OCI-LY7 (cell line): ENCODE measurements around the gene CORO7. TPM values are rescaled to one million over a fixed set of nuclear protein-coding genes. Genes with fewer than 3 reads are reported as not detected.
"Not testable (repeated sequence)": the region's sequence is repeated elsewhere in the genome, so short reads cannot be mapped to it uniquely, and the experiment has no call there.

ENCODE experiments used
- BruUV-seq: library from RNA; stranded (reverse); fragments of 400-500 nt; replicated peaks from 2 replicates; lab custom pipeline; 2021; lab: Mats Ljungman, UMichigan
- CTCF ChIA-PET: fragments of 300-600 bp; sonication (Branson Sonifier 250); formaldehyde crosslinking; loops from one replicate; lab custom pipeline; 2022; ENCODE audit warnings: antibody characterized with exemption; ENCODE audit not compliant: unreplicated experiment; lab: Charles Lee
- POLR2A ChIA-PET: fragments of 300-600 bp; sonication (Branson Sonifier 250); formaldehyde crosslinking; loops from one replicate; lab custom pipeline; 2022; ENCODE audit warnings: antibody characterized with exemption; lab: Charles Lee
- DNase-seq: peaks from one replicate; pipeline ENCODE4 v3.0.0-alpha.2; 2015; ENCODE audit warnings: low spot score
- H2AFZ ChIP-seq: fragments of 200-600 bp; sonication (generic), shearing (Covaris generic); 2 replicates; pipeline ENCODE4 v1.6.1; 2014; ENCODE audit warnings: mild to moderate bottlenecking, antibody characterized with exemption, low read length, moderate library complexity
- H3K27ac ChIP-seq: fragments of 200-600 bp; sonication (generic); 2 replicates; pipeline ENCODE4 v1.5.1; 2014; ENCODE audit warnings: mixed run types, low read depth, mild to moderate bottlenecking, moderate library complexity, low read length, inconsistent platforms; ENCODE audit not compliant: poor library complexity, severe bottlenecking
- H3K36me3 ChIP-seq: fragments of 200-600 bp; sonication (generic); 2 replicates; pipeline ENCODE4 v1.6.1; 2014; ENCODE audit warnings: mild to moderate bottlenecking, antibody characterized with exemption, low read length, moderate library complexity, mixed read lengths; ENCODE audit not compliant: insufficient read depth
- H3K4me1 ChIP-seq: fragments of 200-600 bp; sonication (generic); 2 replicates; pipeline ENCODE4 v1.5.1; 2014; ENCODE audit warnings: mild to moderate bottlenecking, low read length; ENCODE audit not compliant: insufficient read depth, poor library complexity, severe bottlenecking
- H3K4me2 ChIP-seq: fragments of 200-600 bp; sonication (generic); 2 replicates; pipeline ENCODE4 v1.6.1; 2014; ENCODE audit warnings: mild to moderate bottlenecking, low read length
- H3K4me3 ChIP-seq: fragments of 200-600 bp; sonication (generic); 2 replicates; pipeline ENCODE4 v1.5.1; 2014; ENCODE audit warnings: mild to moderate bottlenecking, low read depth, low read length; ENCODE audit not compliant: poor library complexity, severe bottlenecking
- H3K79me2 ChIP-seq: fragments of 200-600 bp; sonication (generic); 2 replicates; pipeline ENCODE4 v1.6.1; 2016; ENCODE audit warnings: low read depth, mild to moderate bottlenecking, low read length, moderate library complexity, mixed read lengths; ENCODE audit not compliant: insufficient read depth
- H3K9me2 ChIP-seq: fragments of 200-600 bp; sonication (generic); 2 replicates; pipeline ENCODE4 v1.6.1; 2016; ENCODE audit warnings: mild to moderate bottlenecking, low read length, mixed read lengths; ENCODE audit not compliant: insufficient read depth
- H3K9me3 ChIP-seq: fragments of 200-600 bp; sonication (generic); 2 replicates; pipeline ENCODE4 v1.6.1; 2014; ENCODE audit warnings: mild to moderate bottlenecking, mixed run types, low read length, mixed read lengths
- H4K20me1 ChIP-seq: fragments of 200-600 bp; sonication (generic); 2 replicates; pipeline ENCODE4 v1.6.1; 2014; ENCODE audit warnings: mild to moderate bottlenecking, antibody characterized with exemption, low read length, moderate library complexity, mixed read lengths; ENCODE audit not compliant: insufficient read depth
- CTCF ChIP-seq: fragments of 200-600 bp; sonication (generic); conservative IDR thresholded peaks from 2 replicates; pipeline ENCODE4 v1.5.1; 2014; ENCODE audit warnings: mild to moderate bottlenecking, antibody characterized with exemption, low read length, moderate library complexity, mixed read lengths
- EZH2phosphoT487 ChIP-seq: fragments of 200-600 bp; sonication (generic); IDR thresholded peaks from 2 replicates; pipeline ENCODE4 v1.6.1; 2018; ENCODE audit warnings: low read depth, borderline replicate concordance, mild to moderate bottlenecking, mixed run types, antibody characterized with exemption, low read length, moderate library complexity, mixed read lengths
- intact Hi-C: fragments of 100-400 bp; cut with micrococcal nuclease; formaldehyde crosslinking; loops from one replicate; pipeline ENCODE4 v1.10.0; 2022; ENCODE audit not compliant: unreplicated experiment
- total RNA-seq, 2 experiments: library from RNA; depleted of rRNA in 1 of 2; stranded (reverse); fragments of >200 nt in 1 of 2; shearing (Covaris generic) in 1 of 2; gene quantifications; 2 replicates each; pipeline ENCODE4 v1.2.3, GENCODE V29; 2014 to 2022

CORO7 gene
- total RNA-seq, 2 experiments from 2014 or later: 77.2 to 112 TPM

GRCh38 chr16:4334724-4335495 lies 81.5 kb downstream of the CORO7 start:
- no TSS peak for BruUV-seq

GRCh38 chr16:4333714-4334113 lies 82.7 kb downstream of the CORO7 start:
- H3K36me3 ChIP-seq, H3K4me1 ChIP-seq, H3K4me2 ChIP-seq, BruUV-seq, H3K9me3 ChIP-seq, intact Hi-C loops, H4K20me1 ChIP-seq, H2AFZ ChIP-seq, H3K79me2 ChIP-seq, DNase-seq, CTCF ChIA-PET, H3K4me3 ChIP-seq, H3K27ac ChIP-seq, H3K9me2 ChIP-seq: not testable (repeated sequence)
- POLR2A ChIA-PET: interaction anchor here (0.8 kb wide), 1 partner anchor 50 kb away, joined by 5 read pairs; no protein-coding TSS in a partner anchor

More at GRCh38 chr16:4334724-4335495, 81.5 kb downstream of the CORO7 start:
- H3K79me2 ChIP-seq: no peaks in the 10 kb centered on the region
- no peaks in the 10 kb centered on the region for H4K20me1 ChIP-seq
- TF ChIP-seq CTCF (no peak), EZH2phosphoT487 (no peak)
- H3K4me2 ChIP-seq: no peak overlapping the region
- intact Hi-C loops: no loop called here
- no peak overlapping the region for H3K27ac ChIP-seq
- ChIA-PET CTCF (no interaction called here), POLR2A (interaction anchor here (0.8 kb wide), 1 partner anchor 52 kb away, joined by 5 read pairs; no protein-coding TSS in a partner anchor)
- no peak overlapping the region for H2AFZ ChIP-seq
- H3K4me1 ChIP-seq: no peaks in the 10 kb centered on the region
- H3K9me2 ChIP-seq: no peaks in the 10 kb centered on the region
- no peaks in the 10 kb centered on the region for H3K9me3 ChIP-seq
- peaks cover 17% of the 10 kb centered on the region; the same call in 1 of the 2 replicates for H3K36me3 ChIP-seq
- no peak for DNase-seq
- no peak overlapping the region for H3K4me3 ChIP-seq

- TF ChIP-seq CTCF (no peak), EZH2phosphoT487 (no peak)
- Histone ChIP-seq H3K4me3 (no peak overlapping the region), H3K36me3 (peaks cover under 1% of the 10 kb centered on the region; the same call in 1 of the 2 replicates), H3K79me2 (no peaks in the 10 kb centered on the region), H3K9me3 (no peaks in the 10 kb centered on the region), H3K4me2 (no peak overlapping the region), H3K4me1 (peaks cover 3% of the 10 kb centered on the region), H3K9me2 (no peaks in the 10 kb centered on the region), H4K20me1 (no peaks in the 10 kb centered on the region), H2AFZ (no peak overlapping the region), H3K27ac (no peak overlapping the region)
- CTCF ChIA-PET: no interaction called here
- POLR2A ChIA-PET: no interaction called here
- intact Hi-C loops: no loop called here
- no TSS peak for BruUV-seq
- no peak for DNase-seq
These were observed 83.1 kb downstream of the CORO7 start for GRCh38 chr16:4333308-4333638.
